Stimulated activated CD8-positive, alpha-beta memory T cell treated with anti-CD3 and anti-CD28 coated beads, Interleukin-12 subunit alpha, Interleukin-12 subunit beta, amount 100 ng/mL, for 24 hours (primary cell): Measurements from ENCODE around the gene TMEM272.
"Not testable (repeated sequence)": the region's sequence is repeated elsewhere in the genome, so short reads cannot be mapped to it uniquely, and the experiment has no call there.

ENCODE experiments used
- DNase-seq: peaks from one replicate; pipeline ENCODE4 v3.0.0-alpha.2; 2020; ENCODE audit errors: extremely low read depth

Gene TMEM272

DNA sequence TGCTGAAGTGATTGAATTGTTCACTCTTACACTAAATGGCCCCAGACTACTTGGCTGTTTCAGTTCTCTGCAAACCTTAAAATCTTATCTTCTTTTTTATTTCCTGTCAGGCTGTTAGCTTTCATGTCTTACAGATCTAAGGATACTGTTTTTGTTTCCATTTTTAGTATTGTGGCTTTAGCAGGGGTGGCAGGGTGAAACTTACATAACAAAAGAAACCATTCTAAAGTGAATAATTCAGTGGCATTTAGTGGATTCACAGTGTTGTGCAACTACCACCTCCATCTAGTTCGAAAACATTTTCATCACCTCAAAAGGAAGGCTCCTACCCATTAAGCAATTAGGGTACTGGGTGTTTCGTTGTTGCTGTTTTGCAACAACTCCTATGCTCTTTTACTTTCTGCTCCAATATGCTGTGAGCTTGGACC lies 19.8 kb downstream of the TMEM272 start:
- DNase-seq = no peak

- not testable (repeated sequence) for DNase-seq
These were observed 20.3 kb downstream of the TMEM272 start for GRCh38 chr13:51824712-51825111.

DNA sequence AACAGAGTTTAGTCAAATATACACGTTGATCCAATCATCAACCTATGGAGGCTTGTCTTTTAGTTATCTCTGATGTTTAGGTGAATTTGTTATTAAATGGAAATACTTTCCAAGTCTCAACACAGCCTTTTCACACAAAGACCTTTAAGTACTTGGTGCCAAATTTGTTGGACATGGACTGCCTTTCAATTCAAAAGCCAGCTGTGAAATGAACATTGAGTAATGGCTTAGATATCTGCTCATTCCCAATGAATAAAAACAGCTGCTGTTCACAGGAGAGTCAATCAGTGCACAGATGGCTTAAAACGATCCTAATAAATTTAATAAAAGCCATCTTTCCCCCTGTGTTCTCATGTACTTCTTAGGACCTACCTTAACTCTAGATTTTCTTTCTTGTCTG lies 21.1 kb downstream of the TMEM272 start:
- no peak for DNase-seq

DNA sequence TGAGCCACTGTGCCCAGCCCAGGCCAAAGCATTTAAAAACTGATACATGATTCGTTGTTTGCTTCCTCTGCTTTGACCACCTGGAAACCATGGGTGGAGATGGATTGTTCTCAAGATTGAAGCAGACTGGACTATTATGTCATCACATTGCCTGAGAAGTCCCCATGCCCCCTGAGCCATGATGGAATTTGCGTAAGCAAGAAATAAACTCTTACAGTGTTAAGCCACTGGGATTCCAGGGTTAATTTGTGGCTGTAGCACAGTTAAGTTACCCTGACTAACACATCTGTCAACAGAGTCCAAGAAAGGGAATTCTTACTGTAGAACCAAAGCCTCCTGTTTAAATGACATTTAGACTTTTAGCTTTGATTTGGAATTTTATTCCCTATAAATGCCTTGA lies 21.6 kb downstream of the TMEM272 start:
- no peak for DNase-seq

- no peak for DNase-seq
These were observed 22.7 kb downstream of the TMEM272 start for GRCh38 chr13:51822106-51822815.

GRCh38 chr13:51821606-51822005 lies 23.4 kb downstream of the TMEM272 start:
- DNase-seq = no peak

DNA sequence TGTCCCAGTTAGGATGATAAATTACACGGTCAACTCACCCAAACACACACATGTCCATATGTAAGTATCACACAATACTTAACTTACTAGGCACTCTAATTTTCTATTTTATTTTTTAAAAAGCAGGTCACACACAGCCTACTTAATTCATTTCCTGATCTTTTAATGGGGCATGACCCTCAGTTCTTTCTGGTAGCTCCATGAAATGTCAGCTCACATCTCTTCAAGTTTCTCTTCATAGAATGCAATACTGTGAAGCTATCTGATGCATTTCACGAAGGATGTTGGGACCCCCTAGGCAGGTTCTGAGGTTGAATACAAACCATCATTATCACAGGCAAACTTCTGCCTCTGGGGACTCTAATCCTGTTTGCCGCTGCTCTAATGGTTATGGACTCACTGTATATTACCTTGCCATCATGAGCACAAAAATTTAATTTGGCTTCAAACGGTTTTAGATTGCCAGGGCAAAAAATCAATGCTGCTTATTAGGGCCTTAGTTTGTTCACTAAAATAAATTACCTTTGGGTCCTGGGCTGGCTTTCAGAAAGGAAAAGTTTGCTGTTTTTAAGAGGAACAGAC lies 24.9 kb downstream of the TMEM272 start:
- no peak for DNase-seq

DNA sequence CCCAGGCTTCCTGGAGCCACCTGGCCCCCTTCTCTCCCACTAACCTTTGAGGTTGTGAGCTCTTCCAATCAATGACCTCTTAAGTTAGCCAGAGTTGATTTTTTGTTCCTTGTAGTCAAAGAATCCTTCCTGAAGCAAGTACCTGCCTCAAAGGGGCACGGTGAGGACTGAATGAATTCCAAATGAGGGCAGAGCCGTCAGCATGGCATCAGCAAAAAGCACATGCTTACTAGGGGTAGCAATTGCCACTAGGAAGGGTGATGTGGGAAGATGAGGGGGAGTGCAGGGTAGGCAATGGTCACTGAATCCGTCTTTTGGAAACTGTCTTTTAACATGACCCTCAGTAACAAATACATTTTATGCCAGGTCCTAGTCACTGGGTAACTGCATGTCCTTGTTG lies 25.4 kb downstream of the TMEM272 start:
- DNase-seq = no peak

DNA sequence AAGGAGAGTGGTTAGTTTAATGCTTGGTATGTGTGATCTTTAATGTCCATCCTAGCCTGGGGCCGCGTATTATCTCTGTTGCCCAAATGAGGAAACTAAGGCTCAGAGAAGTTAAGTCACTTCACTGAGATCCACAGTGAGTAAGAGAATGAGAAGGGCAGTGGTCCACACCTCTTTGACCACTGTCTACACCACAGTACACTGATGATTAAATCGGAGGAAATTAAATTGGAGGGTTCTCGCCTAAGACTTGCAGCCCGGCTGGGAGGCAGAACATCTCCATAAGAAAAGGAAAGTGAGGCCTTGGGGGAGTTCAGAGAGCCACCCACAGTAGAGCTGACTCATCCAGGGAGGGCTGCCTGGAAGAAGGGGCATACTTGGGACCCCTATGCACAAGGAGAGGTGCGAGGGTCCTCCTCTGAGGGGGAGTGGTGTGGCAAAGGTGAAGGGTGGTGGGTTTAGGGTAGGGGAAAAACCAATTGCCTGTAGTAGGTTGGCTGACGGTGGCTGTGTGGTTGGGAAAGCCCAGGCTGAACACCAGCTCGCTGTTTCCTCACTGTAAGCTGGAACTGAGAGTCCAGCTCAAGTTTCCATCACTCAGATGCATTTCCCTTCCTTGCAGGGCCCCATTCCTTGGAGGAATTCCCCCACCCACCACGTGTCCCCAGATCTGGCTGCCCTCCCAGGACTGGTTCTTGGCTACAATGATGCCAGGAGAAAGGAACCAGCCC lies 26.0 kb downstream of the TMEM272 start:
- DNase-seq = peak; percentile 33

GRCh38 chr13:51818276-51818675 lies 26.7 kb downstream of the TMEM272 start:
- no peak for DNase-seq

DNA sequence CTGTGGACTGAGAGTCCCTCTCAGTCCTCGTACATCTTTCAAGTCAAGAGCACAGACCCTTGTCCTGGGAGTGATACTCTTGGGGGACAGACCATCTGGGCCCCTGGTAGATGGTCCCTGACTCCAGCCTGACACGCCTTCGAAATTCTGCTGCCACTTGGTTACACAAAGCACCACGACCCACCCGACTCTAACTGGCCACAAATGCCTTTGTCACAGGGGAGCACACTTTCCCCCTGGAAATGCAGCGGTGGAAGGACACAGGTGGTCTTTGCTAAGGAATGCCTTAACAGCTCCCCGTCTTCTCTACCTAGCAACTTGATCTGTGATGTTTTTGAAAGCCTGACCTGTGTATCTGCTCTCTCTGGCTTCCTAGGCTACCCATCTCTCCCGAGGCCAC lies 27.3 kb downstream of the TMEM272 start:
- DNase-seq = no peak

- DNase-seq = no peak
These were observed 28.2 kb downstream of the TMEM272 start for GRCh38 chr13:51816604-51817249.

DNA sequence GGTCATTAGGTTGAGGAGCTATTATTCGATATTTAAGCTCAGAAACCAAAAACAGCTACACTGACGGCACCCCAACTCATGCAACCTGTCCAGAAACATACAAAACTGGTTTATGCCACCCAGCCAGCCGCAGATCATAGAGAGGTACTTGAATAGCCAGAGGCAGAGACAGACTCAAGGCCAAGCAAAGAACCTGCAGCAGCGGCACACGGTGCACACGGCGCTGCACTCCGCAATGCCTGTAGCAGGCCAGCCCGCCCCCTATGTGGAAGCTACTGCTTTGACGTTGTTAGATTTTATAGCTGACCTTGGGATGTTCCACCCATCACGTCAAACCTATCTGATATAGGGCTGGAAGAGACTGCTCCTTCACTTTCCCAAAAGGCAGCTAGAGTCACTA lies 29.1 kb downstream of the TMEM272 start:
- no peak for DNase-seq

DNA sequence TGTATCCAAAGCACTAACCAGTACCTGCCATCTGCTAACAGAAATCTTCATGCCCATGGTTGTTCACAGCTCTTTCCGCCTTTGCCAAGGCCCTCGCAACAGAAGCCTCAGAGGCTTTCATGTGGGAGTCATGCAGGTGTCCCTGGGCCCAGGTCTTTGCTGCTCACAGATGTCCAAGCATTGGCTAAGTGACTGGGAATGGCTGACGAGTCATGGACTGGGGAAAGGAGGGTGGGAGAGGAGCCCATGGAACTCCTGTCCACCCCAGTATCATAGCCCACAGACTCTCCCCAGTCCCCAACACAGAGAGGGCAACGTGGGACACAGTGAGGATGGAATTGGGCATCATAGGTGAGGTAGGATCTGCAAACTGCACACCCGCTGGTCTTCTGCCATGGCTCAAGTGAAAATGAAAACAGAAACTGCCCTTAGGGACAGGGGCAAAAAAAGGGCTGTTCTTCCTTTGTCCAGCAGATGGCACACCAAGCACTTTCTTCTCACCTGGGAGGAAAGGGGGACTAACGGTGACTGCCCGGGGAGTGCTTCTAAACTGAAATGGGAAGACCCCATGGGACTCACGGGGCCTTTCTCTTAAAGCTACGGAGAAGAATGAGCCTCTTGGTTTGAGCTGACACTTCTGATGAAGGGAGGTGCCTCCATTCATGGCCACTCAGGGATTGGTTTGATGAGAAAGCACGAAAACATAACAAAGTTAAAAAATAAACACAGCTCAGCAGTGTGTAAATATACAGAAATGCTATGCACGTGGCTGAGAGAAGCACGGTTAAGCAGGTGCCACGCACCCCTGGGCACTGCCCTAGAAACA lies 29.9 kb downstream of the TMEM272 start:
- DNase-seq = no peak

DNA sequence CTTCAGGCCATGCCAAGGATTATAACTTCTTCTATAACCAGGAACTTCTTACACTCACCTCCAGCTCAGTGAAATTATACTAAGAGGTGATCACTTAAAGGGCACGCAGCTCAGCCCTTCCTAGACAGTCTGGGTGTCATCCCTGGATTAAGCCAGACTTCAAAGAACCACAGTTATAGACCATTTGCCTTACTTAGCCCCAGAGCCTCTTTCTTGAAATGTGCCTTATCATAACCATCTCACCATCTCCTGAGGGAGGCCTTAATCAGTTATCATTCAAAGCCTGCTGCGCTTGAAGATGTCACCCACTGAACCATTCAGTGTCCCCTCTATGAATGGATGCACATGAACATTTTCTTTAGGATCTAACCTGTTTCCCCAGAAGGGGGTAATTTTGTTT lies 30.9 kb downstream of the TMEM272 start:
- no peak for DNase-seq

DNA sequence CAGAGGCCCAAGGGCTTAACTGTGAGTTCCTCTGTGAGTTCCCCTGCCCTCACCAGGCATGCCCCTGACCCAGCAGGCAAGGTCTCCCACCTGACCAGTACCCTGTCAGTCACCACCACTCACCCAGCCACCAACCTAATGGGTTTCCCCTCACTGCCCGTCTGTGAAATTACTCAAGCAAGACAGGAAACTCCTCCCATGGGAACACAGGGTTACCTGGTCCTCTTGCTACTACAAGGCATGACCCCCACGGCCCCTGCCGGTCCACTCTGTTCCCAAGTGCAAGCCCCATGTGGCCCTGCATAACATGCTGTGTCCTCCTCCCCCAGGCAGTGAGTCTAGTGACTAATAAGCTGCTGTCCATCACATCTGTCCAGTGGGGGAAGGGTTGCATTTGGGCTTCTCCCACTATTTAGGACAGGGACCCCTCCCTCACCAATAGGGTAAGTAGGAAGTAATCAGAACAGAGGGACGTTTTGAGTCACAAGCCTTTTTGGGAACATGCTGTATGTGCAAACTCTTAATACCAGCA lies 33.0 kb downstream of the TMEM272 start:
- no peak for DNase-seq

- no peak for DNase-seq
These were observed 33.9 kb downstream of the TMEM272 start for GRCh38 chr13:51811046-51811445.

DNA sequence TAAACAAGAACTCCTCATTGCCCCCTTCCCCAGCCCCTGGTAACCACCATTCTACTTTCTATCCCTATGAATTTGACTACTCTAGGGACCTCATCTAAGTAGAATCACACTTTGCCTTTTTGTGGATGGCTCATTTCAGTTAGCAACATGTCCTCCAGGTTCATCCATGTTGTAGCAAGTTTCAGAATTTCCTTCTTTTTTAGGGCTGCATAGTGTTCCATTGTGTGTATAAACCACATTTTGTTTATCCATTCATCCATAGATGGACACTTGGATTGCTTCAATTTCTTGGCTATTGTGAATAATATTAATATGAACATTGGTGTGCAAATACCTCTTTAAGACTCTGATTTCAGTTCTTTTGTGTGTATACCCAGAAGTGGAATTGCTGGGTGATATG lies 36.2 kb downstream of the TMEM272 start:
- no peak for DNase-seq

- DNase-seq = no peak
These were observed 37.9 kb downstream of the TMEM272 start for GRCh38 chr13:51807041-51807440.

DNA sequence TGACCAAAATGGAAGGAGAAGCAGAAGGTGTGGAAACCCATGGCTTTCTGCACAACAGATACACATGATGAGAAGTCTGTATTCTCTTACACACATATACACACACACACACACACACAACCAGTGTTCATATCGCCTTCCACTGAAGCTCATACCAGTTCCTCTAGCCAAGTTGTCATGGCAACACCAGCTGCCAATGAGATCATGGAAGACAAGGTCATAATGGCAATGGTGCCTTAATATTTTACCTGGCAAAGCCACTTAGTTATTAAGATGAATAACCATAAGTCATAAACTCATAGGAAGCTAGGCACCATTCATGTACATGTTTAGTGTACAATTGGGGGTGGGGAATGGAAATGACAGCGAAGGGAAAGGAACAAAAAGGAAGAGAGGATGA lies 38.4 kb downstream of the TMEM272 start:
- no peak for DNase-seq

DNA sequence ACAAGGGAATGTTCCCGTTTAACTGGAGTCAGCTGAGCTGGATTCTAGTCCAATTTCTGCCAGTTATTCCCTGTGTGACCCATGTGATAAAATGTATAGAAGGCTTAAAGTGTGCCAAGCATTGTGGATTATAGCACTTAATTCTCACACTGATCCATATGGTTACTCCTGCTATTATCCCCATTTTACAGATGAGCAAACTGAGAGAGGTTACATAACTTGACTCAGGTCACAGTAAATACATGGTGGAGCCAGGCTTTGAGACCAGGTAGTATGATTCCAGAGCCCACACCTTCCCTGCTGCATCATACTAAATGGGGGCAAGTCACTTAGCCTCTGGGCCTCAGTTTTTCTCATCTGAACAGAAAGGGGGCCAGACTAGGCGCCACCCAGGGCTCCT lies 39.1 kb downstream of the TMEM272 start:
- DNase-seq = no peak
